ENCODE data around the gene TNFSF8. TPM values are rescaled to one million over a fixed set of nuclear protein-coding genes. Genes with fewer than 3 reads are reported as not detected.

The TNFSF8 gene
- total and polyA plus RNA-seq, 2 of the 4 experiments (the other 2 are of a cell fraction) = not detected

GRCh38 chr9:114925039-114925438 lies 5.4 kb downstream of the TNFSF8 start:
- intact Hi-C loops (cut with micrococcal nuclease) = no loop called here
- Histone ChIP-seq H3K23ac (ENCODE audit: low read depth, low read length) (no peak overlapping the region), H2AK9ac (replicated peaks; ENCODE audit: low read depth, low read length, poor library complexity) (no peak overlapping the region), H3K4me2 (ENCODE audit: low read depth, low read length) (no peak overlapping the region), H3K56ac (ENCODE audit: extremely low read depth, insufficient read depth, low read length) (no peak overlapping the region), H3K4me1 (ENCODE audit: control insufficient read depth, insufficient read depth, low read length) (no peaks in the 10 kb centered on the region), H4K91ac (ENCODE audit: insufficient read depth, low read depth, low read length) (no peak overlapping the region), H3K79me1 (ENCODE audit: low read depth in 1 of 2, low read length in 2 of 2) (no peaks in the 10 kb centered on the region), H4K5ac (ENCODE audit: low read depth, low read length) (no peak overlapping the region), H2AK5ac (ENCODE audit: low read depth, low read length) (no peak overlapping the region), H4K20me1 (ENCODE audit: insufficient read depth, low read length) (no peaks in the 10 kb centered on the region), H3K36me3 (ENCODE audit: control insufficient read depth, insufficient read depth, low read length) (no peaks in the 10 kb centered on the region), H3K9me1 (ENCODE audit: insufficient read depth, low read length) (no peaks in the 10 kb centered on the region), H3K4me3 (ENCODE audit: insufficient read depth, low read depth, low read length) (no peak overlapping the region), H3K14ac (replicated peaks; ENCODE audit: low read depth, low read length) (no peak overlapping the region), H3K9me3 (ENCODE audit: control insufficient read depth, insufficient read depth, low read length) (no peaks in the 10 kb centered on the region), H3K27me3 (ENCODE audit: control insufficient read depth, insufficient read depth, low read length) (peaks cover 53% of the 10 kb centered on the region), H4K8ac (ENCODE audit: low read depth in 2 of 2, low read length in 2 of 2) (no peak overlapping the region), H2BK120ac (ENCODE audit: low read depth, low read length) (no peak overlapping the region), H2BK20ac (ENCODE audit: low read depth, low read length) (no peak overlapping the region), H2BK5ac (ENCODE audit: low read depth, low read length, poor library complexity, severe bottlenecking) (no peak overlapping the region), H3K27ac (ENCODE audit: insufficient read depth, low read length) (no peak overlapping the region), H3K4ac (ENCODE audit: low read depth, low read length) (no peak overlapping the region), H3K18ac (ENCODE audit: low read depth, low read length) (no peak overlapping the region), H3K9ac (ENCODE audit: low read depth, low read length) (no peak overlapping the region), H2BK15ac (ENCODE audit: low read depth, low read length) (no peak overlapping the region), H2AFZ (replicated peaks; ENCODE audit: low read length, poor library complexity) (no peak overlapping the region)
- no peak for TF ChIP-seq CHD1 (IDR thresholded peaks at IDR 0.05; ENCODE audit: low read depth, low read length)
- TF ChIP-seq ELK1 (IDR thresholded peaks at IDR 0.05; ENCODE audit: borderline replicate concordance, low read depth, low read length) = no peak
- TF ChIP-seq CEBPB (IDR thresholded peaks at IDR 0.05; ENCODE audit: low read depth, low read length) = no peak
- TF ChIP-seq FOS (IDR thresholded peaks at IDR 0.05; ENCODE audit: low read depth, low read length) = no peak
- TF ChIP-seq USF2 (IDR thresholded peaks at IDR 0.05; ENCODE audit: low read depth, low read length) = no peak
- no peak for TF ChIP-seq NFE2L2 (IDR thresholded peaks at IDR 0.05; ENCODE audit: low read depth, low read length)
- no peak for TF ChIP-seq POLR2A (IDR thresholded peaks at IDR 0.05; ENCODE audit: low read depth, low read length)
- TF ChIP-seq MAFK (IDR thresholded peaks at IDR 0.05; ENCODE audit: low read depth, low read length) = no peak
- TF ChIP-seq RFX5 (IDR thresholded peaks at IDR 0.05; ENCODE audit: low read depth, low read length) = no peak
- TF ChIP-seq MAZ (IDR thresholded peaks at IDR 0.05; ENCODE audit: borderline replicate concordance, low read depth, low read length) = no peak
- no peak for TF ChIP-seq CTCF (conservative IDR thresholded peaks at IDR 0.05; ENCODE audit: low read depth, low read length)
- TF ChIP-seq MXI1 (IDR thresholded peaks at IDR 0.05; ENCODE audit: borderline replicate concordance, low read depth, low read length) = no peak
- no peak for TF ChIP-seq RAD21 (IDR thresholded peaks at IDR 0.05; ENCODE audit: low read length)
- in situ Hi-C loops (cut with MboI; ENCODE audit: low sequenced_read_pairs) = no loop called here
- no peak for ATAC-seq (ENCODE audit: low read depth)
- dilution Hi-C loops (cut with HindIII; ENCODE audit: low sequenced_read_pairs, unreplicated experiment) = no loop called here
- ChIA-PET POLR2A (ENCODE audit: unreplicated experiment) (no interaction called here), CTCF (interaction anchor here (1.0 to 1.5 kb wide), 2 partner anchors 18 to 83 kb away, joined by 4 read pairs; no protein-coding TSS in a partner anchor)
- no TSS peak for BruUV-seq (replicated peaks)
- no peak for DNase-seq
- WGBS, 2 experiments (ENCODE audit: extremely low coverage in 2 of 2, insufficient read length in 1 of 2) = no CpG with 5 or more reads among the region's 3 CpGs

Data from IMR-90 (cell line).